Measurements from ENCODE around the gene NCOA5. TPM values are rescaled to one million over a fixed set of nuclear protein-coding genes. Genes with fewer than 3 reads are reported as not detected.

Gene NCOA5
- polyA plus RNA-seq, 1 donor (not counting 4 experiments of a cell fraction or from before 2014, with no cell fraction given): 17.6 TPM

DNA sequence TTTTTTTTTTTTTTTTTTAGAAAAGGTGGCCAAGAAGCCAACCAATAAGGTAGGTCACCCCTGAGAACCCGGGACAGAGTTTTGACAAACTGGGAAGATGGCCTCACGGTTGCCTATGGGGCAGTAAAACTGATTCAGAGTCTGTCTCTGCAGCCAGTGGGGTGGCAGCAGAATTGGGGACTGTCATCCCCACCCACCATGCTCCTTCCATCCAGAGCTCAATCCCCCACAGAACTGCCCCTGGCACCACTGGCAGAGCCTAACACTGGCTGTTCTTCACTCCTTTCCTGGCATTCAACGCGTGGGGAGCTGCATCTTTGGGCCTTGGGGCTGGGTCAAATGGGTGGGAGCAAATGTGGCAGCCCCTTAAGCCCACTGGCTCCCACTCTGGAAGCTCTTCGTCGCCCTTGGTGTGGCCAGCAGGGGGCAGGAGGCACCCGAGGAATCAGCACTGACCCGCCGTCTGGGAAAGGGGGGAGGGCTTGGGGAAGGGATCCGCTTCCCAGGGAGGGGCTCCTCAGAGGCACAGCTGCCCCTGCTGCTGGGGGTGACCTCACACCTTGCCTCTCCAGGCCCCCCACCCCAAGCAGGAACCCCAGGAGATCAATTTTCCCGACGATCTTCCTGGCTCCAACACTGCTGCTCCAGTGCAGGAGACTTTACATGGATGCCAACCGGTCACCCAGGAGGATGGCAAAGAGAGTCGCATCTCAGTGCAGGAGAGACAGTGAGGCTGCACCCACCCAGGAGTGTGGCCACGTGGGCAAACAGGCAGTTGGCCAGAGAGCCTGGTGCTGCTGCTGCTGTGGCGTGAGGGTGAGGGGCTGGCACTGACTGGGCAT is 38.8 kb upstream of the NCOA5 start:
- Histone ChIP-seq H3K27ac (ENCODE audit: control insufficient read depth, insufficient read depth, low read length) (no peak overlapping the region), H3K9ac (ENCODE audit: control insufficient read depth, extremely low read depth, insufficient read depth, low read length) (no peak overlapping the region), H2AFZ (ENCODE audit: control insufficient read depth, low read length) (no peak overlapping the region), H3K36me3 (ENCODE audit: control insufficient read depth in 2 of 2, extremely low read depth in 1 of 2, insufficient read depth in 2 of 2, low read length in 2 of 2) (peaks cover 0 to 3% of the 10 kb centered on the region in 2 experiments), H3K27me3 (ENCODE audit: control insufficient read depth, extremely low read depth, insufficient read depth, low read length) (peaks cover 10% of the 10 kb centered on the region), H3K4me3 (ENCODE audit: control insufficient read depth in 2 of 3, extremely low read depth in 1 of 3, insufficient read depth in 2 of 3, low read depth in 1 of 3, low read length in 3 of 3) (no peak overlapping the region), H3K4me1 (ENCODE audit: control insufficient read depth, extremely low read depth, insufficient read depth, low read length) (no peaks in the 10 kb centered on the region), H3K4me2 (ENCODE audit: control insufficient read depth, extremely low read depth, insufficient read depth, low read depth, low read length) (no peak overlapping the region), H3K9me3 (ENCODE audit: control insufficient read depth, low read depth, low read length) (no peaks in the 10 kb centered on the region), H3K79me2 (ENCODE audit: control insufficient read depth, insufficient read depth, low read length) (no peaks in the 10 kb centered on the region), H3K9me1 (ENCODE audit: control insufficient read depth, extremely low read depth, insufficient read depth, low read length) (no peaks in the 10 kb centered on the region), H4K20me1 (ENCODE audit: control insufficient read depth, extremely low read depth, insufficient read depth, low read length) (no peaks in the 10 kb centered on the region)
- no peak for TF ChIP-seq EZH2 (IDR thresholded peaks at IDR 0.05; ENCODE audit: low read length)
- TF ChIP-seq CTCF (optimal IDR thresholded peaks at IDR 0.05 in 1 of 3, IDR thresholded peaks at IDR 0.05 in 1 of 3, conservative IDR thresholded peaks at IDR 0.05 in 1 of 3; ENCODE audit: extremely low read depth in 1 of 3, insufficient read depth in 2 of 3, low read length in 3 of 3): peak; percentile 37 to 72 (median 66)
- DNase-seq (ENCODE audit: low read depth, low spot score): no peak
- FAIRE-seq: no peak
- dilution Hi-C loops (cut with MboI; ENCODE audit: extremely low pct_ligation_motif_present, low sequenced_read_pairs): loop anchor here (25.0 kb wide), 1 partner anchor 309 kb away; no protein-coding TSS in a partner anchor

DNA sequence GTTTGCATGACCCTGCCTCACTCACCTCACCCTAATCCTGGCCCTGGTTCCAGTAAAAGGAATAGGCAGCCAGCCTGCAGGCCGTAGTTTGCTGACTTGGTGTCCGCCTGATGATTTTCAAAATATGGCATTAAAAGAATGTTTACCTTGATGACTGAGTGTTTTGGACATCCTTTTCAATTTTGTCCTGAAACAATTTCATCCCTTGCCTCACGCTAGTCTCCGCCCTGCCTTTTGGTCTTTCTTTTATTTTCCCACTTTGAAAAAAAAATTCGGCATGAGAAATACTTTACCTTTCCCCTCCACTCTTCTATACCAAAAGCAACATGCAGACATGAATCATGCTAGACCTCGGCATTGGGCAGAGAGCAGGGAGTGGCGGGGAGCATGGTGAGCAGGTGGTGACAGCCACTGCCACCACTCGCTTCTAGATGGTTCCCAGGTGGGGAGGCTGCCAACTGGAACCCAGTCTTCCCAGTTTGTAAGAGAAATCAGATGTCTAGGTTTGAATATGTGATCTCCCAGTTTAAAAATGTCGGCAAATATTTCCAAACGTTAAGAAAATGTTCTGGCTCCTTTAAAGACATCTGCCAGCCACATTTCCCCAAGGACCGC is 37.7 kb upstream of the NCOA5 start:
- no peak for FAIRE-seq
- dilution Hi-C loops (cut with MboI; ENCODE audit: extremely low pct_ligation_motif_present, low sequenced_read_pairs): loop anchor here (25.0 kb wide), 1 partner anchor 310 kb away; no protein-coding TSS in a partner anchor
- H2AFZ ChIP-seq (ENCODE audit: control insufficient read depth, low read length): no peak overlapping the region
- no peak for DNase-seq (ENCODE audit: low read depth, low spot score)
- TF ChIP-seq CTCF (optimal IDR thresholded peaks at IDR 0.05 in 1 of 3, IDR thresholded peaks at IDR 0.05 in 1 of 3, conservative IDR thresholded peaks at IDR 0.05 in 1 of 3; ENCODE audit: extremely low read depth in 1 of 3, insufficient read depth in 2 of 3, low read length in 3 of 3) (no peak), EZH2 (IDR thresholded peaks at IDR 0.05; ENCODE audit: low read length) (no peak)
- no peak overlapping the region for H3K27ac ChIP-seq (ENCODE audit: control insufficient read depth, insufficient read depth, low read length)
- no peaks in the 10 kb centered on the region for H3K9me1 ChIP-seq (ENCODE audit: control insufficient read depth, extremely low read depth, insufficient read depth, low read length)
- no peak overlapping the region for H3K9ac ChIP-seq (ENCODE audit: control insufficient read depth, extremely low read depth, insufficient read depth, low read length)
- H3K9me3 ChIP-seq (ENCODE audit: control insufficient read depth, low read depth, low read length): no peaks in the 10 kb centered on the region
- no peak overlapping the region for H3K4me2 ChIP-seq (ENCODE audit: control insufficient read depth, extremely low read depth, insufficient read depth, low read depth, low read length)
- peaks cover 1 to 3% of the 10 kb centered on the region in 2 experiments for H3K36me3 ChIP-seq (ENCODE audit: control insufficient read depth in 2 of 2, extremely low read depth in 1 of 2, insufficient read depth in 2 of 2, low read length in 2 of 2)
- H4K20me1 ChIP-seq (ENCODE audit: control insufficient read depth, extremely low read depth, insufficient read depth, low read length): no peaks in the 10 kb centered on the region
- H3K4me1 ChIP-seq (ENCODE audit: control insufficient read depth, extremely low read depth, insufficient read depth, low read length): no peaks in the 10 kb centered on the region
- H3K27me3 ChIP-seq (ENCODE audit: control insufficient read depth, extremely low read depth, insufficient read depth, low read length): peaks cover 10% of the 10 kb centered on the region
- no peak overlapping the region for H3K4me3 ChIP-seq (ENCODE audit: control insufficient read depth in 2 of 3, extremely low read depth in 1 of 3, insufficient read depth in 2 of 3, low read depth in 1 of 3, low read length in 3 of 3)
- H3K79me2 ChIP-seq (ENCODE audit: control insufficient read depth, insufficient read depth, low read length): no peaks in the 10 kb centered on the region
